Upper lobe of left lung (tissue), 6 donors: ENCODE data around the gene OR51A2. TPM values are rescaled to one million over a fixed set of nuclear protein-coding genes. Genes with fewer than 3 reads are reported as not detected.

Experiments used
- ATAC-seq, 2 donors: fragments of 200-7000 bp; cut with Tn5 transposase; one replicate each; pipeline ENCODE4 v1.9.1; 2022; ENCODE audit warnings: mild to moderate bottlenecking in 2 of 2, moderate library complexity in 2 of 2; ENCODE audit not compliant: low FRiP score in 2 of 2
- DNase-seq, 2 donors: peaks; one replicate each; pipeline ENCODE4 v3.0.0-alpha.2; 2019 to 2020
- H3K27ac ChIP-seq, 4 donors: fragments of 200-600 bp; sonication (generic); one replicate each; pipeline ENCODE4 v1.5.1; 2016 to 2019
- H3K27me3 ChIP-seq, 4 donors: fragments of 200-600 bp; sonication (generic); one replicate each; pipeline ENCODE4 v1.5.1; 2017 to 2019
- H3K36me3 ChIP-seq, 4 donors: fragments of 200-600 bp; sonication (generic); one replicate each; pipeline ENCODE4 v1.5.1; 2016 to 2019
- H3K4me1 ChIP-seq, 4 donors: fragments of 200-600 bp; sonication (generic); one replicate each; pipeline ENCODE4 v1.5.1; 2018 to 2019
- H3K4me3 ChIP-seq, 4 donors: fragments of 200-600 bp; sonication (generic); one replicate each; pipeline ENCODE4 v1.5.1; 2017 to 2019; ENCODE audit warnings: mild to moderate bottlenecking in 2 of 4, moderate library complexity in 1 of 4
- H3K9me3 ChIP-seq, 4 donors: fragments of 200-600 bp; sonication (generic); one replicate each; pipeline ENCODE4 v1.5.1; 2018 to 2019
- CTCF ChIP-seq, 6 experiments: fragments of 450-650 bp in 4 of 6; fragments of 200-600 bp in 2 of 6; sonication (generic) in 2 of 6; IDR thresholded peaks; one replicate each; pipeline ENCODE4 v1.5.1; 2016 to 2019; ENCODE audit warnings: antibody characterized with exemption in 6 of 6
- EP300 ChIP-seq, 4 donors: sonication (generic); formaldehyde crosslinking; IDR thresholded peaks; one replicate each; pipeline ENCODE4 v1.5.1; 2017; ENCODE audit warnings: antibody characterized with exemption in 4 of 4, control low read depth in 2 of 4
- POLR2A ChIP-seq, 4 donors: fragments of 450-650 bp; IDR thresholded peaks; one replicate each; pipeline ENCODE4 v1.5.1; 2016 to 2017; ENCODE audit warnings: antibody characterized with exemption in 4 of 4, mild to moderate bottlenecking in 2 of 4
- POLR2AphosphoS5 ChIP-seq, 2 donors: sonication (generic); formaldehyde crosslinking; IDR thresholded peaks; one replicate each; pipeline ENCODE4 v1.5.1; 2017; ENCODE audit warnings: antibody characterized with exemption in 2 of 2
- WGBS, 2 donors: methylation state at CpG; one replicate each; pipeline ENCODE4 v1.1.5; 2017 to 2018; 5-methylcytosine and 5-hydroxymethylcytosine counted together
- total RNA-seq, 6 donors: library from RNA; depleted of rRNA in 4 of 6; stranded (reverse); fragments of >200 nt in 4 of 6; gene quantifications; one replicate each; pipeline versions ENCODE4 v1.1.0 to v1.2.1, GENCODE V29; 2016 to 2021
- donor health status: DM: no; HTN: no; CAD: no; lungs with moderate emphysema.
- donor health status: DM: no; HTN: yes; CAD: no; lungs with severe emphysema.

OR51A2 gene
- total RNA-seq, 6 donors from 2014 or later, result not detected

DNA sequence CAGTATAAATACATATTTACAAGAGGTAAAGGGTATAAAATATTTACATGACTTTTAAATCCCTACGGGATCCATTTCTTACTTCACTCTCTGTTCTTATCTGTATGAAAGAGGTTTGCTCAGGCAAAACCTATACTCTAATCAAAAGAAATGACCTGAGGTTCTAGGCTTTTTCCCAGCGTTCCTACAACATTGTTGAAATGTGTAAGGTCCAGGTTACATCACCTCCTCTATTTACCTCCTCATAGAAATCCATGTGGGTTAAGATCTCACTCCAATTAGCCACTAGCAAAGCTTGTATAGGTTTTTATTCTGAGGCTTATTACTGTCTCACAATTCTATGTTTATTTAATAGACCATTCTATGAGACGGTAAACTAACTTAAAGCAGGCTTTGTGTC is 27.2 kb upstream of the OR51A2 start:
- Histone ChIP-seq H3K27me3 (no peaks in the 10 kb centered on the region), H3K4me3 (no peak overlapping the region), H3K36me3 (no peaks in the 10 kb centered on the region), H3K27ac (no peak overlapping the region), H3K4me1 (no peaks in the 10 kb centered on the region), H3K9me3 (no peaks in the 10 kb centered on the region)
- DNase-seq (no peak), ATAC-seq (no peak)
- 62 to 69% methylated on average over 3 of the region's 3 CpGs for WGBS, 2 donors
- TF ChIP-seq CTCF (IDR thresholded peaks at IDR 0.05) (no peak), EP300 (IDR thresholded peaks at IDR 0.05) (no peak), POLR2A (IDR thresholded peaks at IDR 0.05) (no peak), POLR2AphosphoS5 (IDR thresholded peaks at IDR 0.05) (no peak)

DNA sequence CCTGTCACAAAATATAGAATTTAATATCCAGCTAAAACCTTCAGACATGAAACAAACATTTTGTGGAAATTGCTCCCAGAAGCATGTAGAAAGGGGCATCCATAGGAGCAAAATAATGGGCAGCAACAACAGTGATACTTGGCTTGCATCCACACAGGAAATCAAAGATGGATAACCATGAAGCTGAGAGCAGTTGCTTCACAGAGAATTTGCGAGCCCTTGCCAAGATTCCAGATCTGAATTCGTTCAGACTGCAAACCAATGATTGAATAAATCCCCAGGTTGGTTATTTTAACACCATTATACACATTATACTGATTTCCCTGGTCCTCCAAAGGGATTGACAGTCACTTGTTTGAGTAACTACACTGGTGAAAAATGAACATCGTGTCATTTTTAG is 23.5 kb upstream of the OR51A2 start:
- DNase-seq, result no peak
- no peak overlapping the region for H3K4me3 ChIP-seq
- no peak for TF ChIP-seq CTCF (IDR thresholded peaks at IDR 0.05)
- 51 to 64% methylated on average over 3 of the region's 3 CpGs for WGBS, 2 donors
- H3K4me1 ChIP-seq, result no peaks in the 10 kb centered on the region
- H3K27ac ChIP-seq, result no peak overlapping the region
- no peaks in the 10 kb centered on the region for H3K36me3 ChIP-seq
- ATAC-seq, result no peak
- H3K9me3 ChIP-seq, result no peaks in the 10 kb centered on the region
- H3K27me3 ChIP-seq, result no peaks in the 10 kb centered on the region

DNA sequence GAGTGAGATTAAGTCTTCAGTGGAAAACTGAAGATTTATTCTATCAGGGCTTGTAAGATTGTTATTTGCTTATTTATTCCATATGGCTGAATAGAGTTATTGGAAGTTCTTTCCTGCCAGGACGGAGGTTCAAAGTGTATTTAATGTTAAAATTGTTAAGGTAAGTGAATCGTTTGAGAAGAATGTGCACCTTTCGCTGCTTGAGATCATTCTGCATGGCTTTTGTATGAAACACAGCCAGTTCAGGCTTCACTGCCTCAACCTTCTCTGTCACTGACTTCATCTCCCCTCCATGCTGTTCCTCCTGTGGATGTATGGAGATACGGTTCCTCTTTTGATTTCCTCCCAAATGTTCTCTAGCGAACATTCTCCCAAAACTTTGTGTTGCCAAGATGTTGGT is 19.9 kb upstream of the OR51A2 start:
- no peak overlapping the region for H3K4me3 ChIP-seq
- 76 to 81% methylated on average over 5 of the region's 5 CpGs for WGBS, 2 donors
- H3K4me1 ChIP-seq, result no peaks in the 10 kb centered on the region
- DNase-seq (no peak), ATAC-seq (no peak)
- TF ChIP-seq CTCF (IDR thresholded peaks at IDR 0.05) (no peak), POLR2AphosphoS5 (IDR thresholded peaks at IDR 0.05) (no peak), EP300 (IDR thresholded peaks at IDR 0.05) (no peak), POLR2A (IDR thresholded peaks at IDR 0.05) (no peak)
- no peak overlapping the region for H3K27ac ChIP-seq
- H3K27me3 ChIP-seq, result no peaks in the 10 kb centered on the region
- H3K9me3 ChIP-seq, result no peaks in the 10 kb centered on the region
- no peaks in the 10 kb centered on the region for H3K36me3 ChIP-seq

DNA sequence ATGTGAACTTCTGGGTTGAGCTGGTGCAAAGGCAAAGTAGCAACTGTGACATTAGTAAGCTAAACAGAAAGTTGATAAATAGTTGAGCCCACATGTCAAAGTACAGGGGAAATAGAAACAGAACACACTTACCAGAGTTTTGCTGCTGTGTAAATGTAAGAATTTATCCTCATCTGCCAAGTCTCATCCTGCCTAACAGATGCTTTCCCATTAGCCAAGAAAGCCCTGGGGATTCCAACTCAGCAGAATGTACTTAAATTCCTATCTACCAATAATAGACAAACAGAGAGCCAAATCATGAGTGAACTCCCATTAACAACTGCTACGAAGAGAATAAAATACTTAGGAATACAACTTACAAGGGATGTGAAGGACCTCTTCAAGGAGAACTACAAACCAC is 7.3 kb upstream of the OR51A2 start:
- no peak for DNase-seq
- 41 to 62% methylated on average over 1 of the region's 1 CpG for WGBS, 2 donors

More for the DNA sequence above, 7.3 kb upstream of the OR51A2 start:
- H3K4me3 ChIP-seq, result no peak overlapping the region
- H3K9me3 ChIP-seq, result no peaks in the 10 kb centered on the region
- H3K4me1 ChIP-seq, result no peaks in the 10 kb centered on the region
- no peaks in the 10 kb centered on the region for H3K27me3 ChIP-seq
- no peak overlapping the region for H3K27ac ChIP-seq
- no peaks in the 10 kb centered on the region for H3K36me3 ChIP-seq
- TF ChIP-seq POLR2AphosphoS5 (IDR thresholded peaks at IDR 0.05) (no peak), CTCF (IDR thresholded peaks at IDR 0.05) (no peak), EP300 (IDR thresholded peaks at IDR 0.05) (no peak), POLR2A (IDR thresholded peaks at IDR 0.05) (no peak)
- no peak for ATAC-seq
